Measurements from ENCODE around the gene IKZF4.
A peak's percentile ranks its signal among the peaks of the same experiment; 100 is the strongest.

IKZF4 gene

GRCh38 chr12:56020423-56021184, at the start of gene IKZF4:
TSS of gene IKZF4 (plus strand) at chr12:56021043. CDS start at chr12:56021494, 451 bp downstream.
- DNase-seq (ENCODE audit: low read depth), result no peak
- TF ChIP-seq CTCF (IDR thresholded peaks at IDR 0.05; ENCODE audit: insufficient read depth, low read depth, low read length, missing control alignments), result no peak
- H3K4me3 ChIP-seq (ENCODE audit: low read length), result no peak within 1 kb of the TSS

DNA sequence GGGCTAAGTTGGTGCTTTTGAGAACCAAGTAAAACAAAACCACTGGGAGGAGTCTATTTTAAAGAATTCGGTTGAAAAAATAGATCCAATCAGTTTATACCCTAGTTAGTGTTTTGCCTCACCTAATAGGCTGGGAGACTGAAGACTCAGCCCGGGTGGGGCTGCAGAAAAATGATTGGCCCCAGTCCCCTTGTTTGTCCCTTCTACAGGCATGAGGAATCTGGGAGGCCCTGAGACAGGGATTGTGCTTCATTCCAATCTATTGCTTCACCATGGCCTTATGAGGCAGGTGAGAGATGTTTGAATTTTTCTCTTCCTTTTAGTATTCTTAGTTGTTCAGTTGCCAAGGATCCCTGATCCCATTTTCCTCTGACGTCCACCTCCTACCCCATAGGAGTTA, 48.8 kb upstream of the IKZF4 start:
- peak; percentile 90 for DNase-seq (ENCODE audit: low read depth)
- TF ChIP-seq CTCF (IDR thresholded peaks at IDR 0.05; ENCODE audit: insufficient read depth, low read depth, low read length, missing control alignments), result no peak
- peak overlapping the region; percentile 60 for H3K4me3 ChIP-seq (ENCODE audit: low read length)

- no peak for DNase-seq (ENCODE audit: low read depth)
- H3K4me3 ChIP-seq (ENCODE audit: low read length), result peak overlapping the region; percentile 60
- TF ChIP-seq CTCF (IDR thresholded peaks at IDR 0.05; ENCODE audit: insufficient read depth, low read depth, low read length, missing control alignments), result no peak
Measured at GRCh38 chr12:55972456-55972855, 48.4 kb upstream of the IKZF4 start.

- H3K4me3 ChIP-seq (ENCODE audit: low read length), result peak overlapping the region; percentile 60
- no peak for DNase-seq (ENCODE audit: low read depth)
- TF ChIP-seq CTCF (IDR thresholded peaks at IDR 0.05; ENCODE audit: insufficient read depth, low read depth, low read length, missing control alignments), result no peak
Measured at GRCh38 chr12:55972911-55973598, 47.8 kb upstream of the IKZF4 start.

DNA sequence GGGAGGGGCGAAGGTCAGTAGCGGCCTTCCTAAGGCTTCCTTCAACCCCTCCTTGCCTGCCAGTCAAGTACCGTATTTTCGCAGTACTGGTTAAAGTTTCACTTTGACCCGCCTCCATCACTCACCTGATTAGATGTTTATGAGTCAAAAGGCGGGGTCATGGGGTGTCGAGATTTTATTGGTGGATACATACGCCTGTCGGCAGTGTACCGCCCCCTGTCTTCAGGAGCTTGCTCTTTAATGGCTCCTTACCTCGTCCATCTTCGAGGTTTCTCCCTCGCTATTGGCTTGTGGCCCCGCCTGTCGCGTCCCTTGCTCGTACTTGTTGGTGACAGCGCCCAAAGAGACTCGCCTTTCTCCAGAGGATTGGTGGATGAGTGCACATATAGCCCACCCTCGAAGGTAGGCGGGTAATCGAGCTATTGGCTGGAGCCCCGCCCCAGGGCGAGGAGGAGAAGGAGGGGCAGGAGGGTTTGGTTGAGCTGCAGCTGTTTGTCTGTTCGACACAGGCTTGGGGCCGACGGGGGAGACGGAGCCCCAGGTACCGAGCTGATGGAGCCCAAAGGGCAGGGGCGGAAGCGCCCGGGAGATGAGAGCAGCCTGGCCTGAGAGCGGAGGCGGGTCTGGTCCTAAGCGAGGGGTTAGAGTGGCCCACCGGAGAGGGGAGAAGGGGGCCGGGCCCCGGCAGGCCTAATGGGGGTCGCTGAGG, 47.1 kb upstream of the IKZF4 start, which contains the start of gene RAB5B:
TSS of gene RAB5B (plus strand) at position 480 of the 709 bp plus-strand sequence. CDS start 12,883 bp downstream, outside the sequence.
- peak; percentile 100 for DNase-seq (ENCODE audit: low read depth)
- peak; percentile 9 for TF ChIP-seq CTCF (IDR thresholded peaks at IDR 0.05; ENCODE audit: insufficient read depth, low read depth, low read length, missing control alignments)
- H3K4me3 ChIP-seq (ENCODE audit: low read length), result peak within 1 kb of the TSS; percentile 90

GRCh38 chr12:55974308-55974730, 46.5 kb upstream of the IKZF4 start:
- TF ChIP-seq CTCF (IDR thresholded peaks at IDR 0.05; ENCODE audit: insufficient read depth, low read depth, low read length, missing control alignments), result no peak
- peak overlapping the region; percentile 90 for H3K4me3 ChIP-seq (ENCODE audit: low read length)
- peak; percentile 67 for DNase-seq (ENCODE audit: low read depth)

All from epithelial cell of esophagus (primary cell).